GM12874 (cell line): ENCODE measurements around the gene IDH3B.

Experiments
- CTCF ChIP-seq: IDR thresholded peaks from 2 replicates; pipeline ENCODE4 v1.5.1; 2011; ENCODE audit warnings: low read depth, mild to moderate bottlenecking, control low read depth, low read length, moderate library complexity; ENCODE audit not compliant: insufficient read depth

Gene IDH3B

DNA sequence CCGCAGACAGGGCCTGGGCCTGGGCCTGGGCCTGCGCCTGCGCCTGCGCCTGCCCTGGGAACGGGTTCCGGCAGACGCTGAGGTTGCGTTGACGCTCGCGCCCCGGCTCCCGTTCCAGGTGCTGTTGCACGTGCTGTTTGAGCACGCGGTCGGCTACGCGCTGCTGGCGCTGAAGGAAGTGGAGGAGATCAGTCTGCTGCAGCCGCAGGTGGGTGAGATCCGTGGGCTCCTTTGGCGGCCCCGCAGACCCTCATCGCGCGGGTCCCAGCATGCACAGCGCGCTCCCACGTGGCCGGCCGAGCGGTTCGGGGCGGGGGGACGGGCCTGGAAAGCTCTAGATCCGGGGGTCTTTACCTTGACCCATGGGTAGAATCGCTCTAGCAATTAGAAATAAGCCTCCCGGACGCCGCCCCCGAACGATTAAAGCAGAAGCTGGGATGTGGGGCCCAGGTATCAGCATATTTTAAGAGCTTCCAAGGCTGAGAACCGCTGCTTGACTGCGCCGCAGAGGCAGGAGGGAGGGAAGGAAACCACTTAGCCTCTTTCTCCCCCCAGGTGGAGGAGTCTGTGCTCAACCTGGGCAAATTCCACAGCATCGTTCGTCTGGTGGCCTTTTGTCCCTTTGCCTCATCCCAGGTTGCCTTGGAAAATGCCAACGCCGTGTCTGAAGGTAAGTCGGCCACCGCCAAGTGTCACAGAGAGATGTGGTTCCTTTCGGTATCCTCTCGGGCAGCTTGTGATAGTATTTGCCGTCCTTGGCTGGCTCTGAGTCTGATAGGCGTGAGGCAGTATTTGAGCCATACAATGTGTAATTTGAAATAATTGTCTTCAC, 11.1 kb downstream of the IDH3B start:
- TF ChIP-seq CTCF: no peak

DNA sequence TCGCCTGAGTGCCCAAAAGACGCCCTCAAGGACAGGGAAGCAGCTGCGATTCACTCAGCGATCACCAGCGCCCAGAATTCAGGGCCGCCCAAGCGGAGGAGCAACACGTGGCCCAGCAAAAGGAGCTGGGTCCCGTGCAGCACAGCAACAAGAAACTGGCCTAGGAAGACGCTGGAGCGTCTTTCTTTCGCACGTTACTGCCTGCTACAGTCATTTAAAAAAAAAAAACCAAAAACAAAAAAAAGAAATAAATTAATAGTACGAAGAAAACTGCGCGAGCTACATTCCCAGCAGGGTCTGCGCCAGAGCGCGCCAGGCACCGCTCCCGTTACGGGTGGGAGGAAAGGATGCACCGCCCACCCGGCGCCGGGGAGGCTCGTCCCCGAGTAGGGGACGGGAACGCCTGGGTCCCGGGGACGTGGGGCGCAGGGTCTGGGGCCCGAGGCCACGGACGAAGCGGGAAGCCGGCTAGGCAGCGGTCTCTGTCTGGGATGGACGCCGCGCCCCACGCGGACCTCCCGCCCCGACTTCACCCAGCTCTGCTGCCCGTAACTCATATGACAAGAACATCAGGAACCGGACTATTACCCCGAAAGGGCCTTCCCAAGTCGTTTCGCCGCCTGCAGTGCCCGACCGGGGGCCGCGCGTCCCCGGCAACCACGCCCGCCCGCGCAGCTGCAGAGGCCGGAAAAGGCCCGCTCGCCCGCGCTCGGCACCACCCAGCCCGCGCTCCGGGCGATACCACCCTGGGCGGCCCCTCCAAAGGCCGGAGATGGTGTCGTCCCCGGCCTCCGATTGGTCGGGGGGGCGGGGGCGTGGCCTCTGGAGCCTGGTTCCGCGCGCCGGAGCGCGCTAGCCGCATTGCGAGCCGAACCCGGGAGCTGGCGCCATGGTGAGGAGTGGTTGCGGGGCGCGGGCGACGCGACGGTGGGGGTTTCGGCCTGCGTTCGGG, 12.0 kb downstream of the IDH3B start, which contains the start of gene NOP56:
TSS of gene NOP56 (plus strand) at position 861 of the 952 bp plus-strand sequence. CDS start at position 890, 29 bp downstream.
- TF ChIP-seq CTCF: no peak

GRCh38 chr20:2643708-2644107, 20.3 kb downstream of the IDH3B start:
- no peak for TF ChIP-seq CTCF

GRCh38 chr20:2640899-2641298, 23.1 kb downstream of the IDH3B start:
- no peak for TF ChIP-seq CTCF

DNA sequence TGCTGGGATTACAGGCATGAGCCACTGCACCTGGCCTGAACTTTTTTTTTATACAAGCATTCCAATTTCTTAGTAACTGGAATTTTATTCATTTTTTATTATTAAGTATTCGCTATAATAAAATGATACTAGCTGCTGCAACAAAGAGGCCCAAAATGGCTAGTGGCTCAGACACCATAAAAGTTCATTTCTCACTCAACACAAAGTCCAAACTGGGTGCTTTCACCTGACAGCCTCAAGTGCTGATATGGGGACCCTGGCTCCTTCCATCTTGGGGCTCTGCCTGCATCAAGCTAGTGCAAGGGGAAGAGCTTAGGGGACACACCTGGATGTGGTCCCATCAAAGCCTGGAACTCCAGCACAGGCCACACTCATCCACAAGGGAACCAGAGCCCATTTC, 23.8 kb downstream of the IDH3B start:
- no peak for TF ChIP-seq CTCF

DNA sequence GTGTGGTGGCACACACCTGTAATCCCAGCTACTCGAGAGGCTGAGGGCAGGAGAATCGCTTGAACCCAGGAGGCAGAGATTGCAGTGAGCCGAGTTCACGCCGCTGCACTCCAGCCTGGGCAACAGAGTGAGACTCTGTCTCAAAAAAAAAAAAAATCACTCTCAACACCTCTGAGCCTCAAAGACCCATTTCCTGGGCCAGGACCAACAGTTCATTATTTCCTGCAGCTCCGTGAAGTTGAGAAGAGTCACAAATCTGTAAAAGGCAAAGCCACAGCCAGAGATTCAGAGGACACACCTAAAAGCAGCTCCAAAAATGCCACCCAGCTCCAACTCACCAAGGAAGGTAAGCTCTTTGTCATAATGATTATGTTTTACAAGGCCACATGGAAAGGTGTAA, 26.8 kb downstream of the IDH3B start:
- TF ChIP-seq CTCF: no peak

DNA sequence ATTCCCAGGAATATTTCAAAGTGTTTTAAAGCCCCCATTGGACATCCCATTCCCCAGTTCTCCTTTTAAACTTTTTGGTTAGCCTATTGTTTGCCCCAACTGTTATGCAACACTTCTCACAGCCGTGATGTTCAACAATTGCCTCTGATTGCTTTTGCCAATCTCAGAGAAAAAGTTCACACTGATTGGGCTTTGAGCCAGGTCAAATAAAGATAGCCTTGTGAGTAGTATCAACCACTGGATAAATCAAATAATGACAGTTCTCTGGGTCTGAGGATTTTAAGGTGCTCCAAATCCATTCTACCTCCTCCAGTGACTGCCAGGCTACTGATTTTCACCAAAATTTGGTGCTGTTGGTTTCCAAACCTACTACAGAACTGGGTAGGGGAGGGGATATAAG, 30.6 kb downstream of the IDH3B start:
- no peak for TF ChIP-seq CTCF
